ENCODE data around the gene ADNP. TPM values are rescaled to one million over a fixed set of nuclear protein-coding genes. Genes with fewer than 3 reads are reported as not detected.

The ADNP gene
- total and polyA plus RNA-seq, 2 of the 13 experiments (the other 11 are each of a cell fraction or from before 2014, with no cell fraction given), result 21.0 to 21.5 TPM

DNA sequence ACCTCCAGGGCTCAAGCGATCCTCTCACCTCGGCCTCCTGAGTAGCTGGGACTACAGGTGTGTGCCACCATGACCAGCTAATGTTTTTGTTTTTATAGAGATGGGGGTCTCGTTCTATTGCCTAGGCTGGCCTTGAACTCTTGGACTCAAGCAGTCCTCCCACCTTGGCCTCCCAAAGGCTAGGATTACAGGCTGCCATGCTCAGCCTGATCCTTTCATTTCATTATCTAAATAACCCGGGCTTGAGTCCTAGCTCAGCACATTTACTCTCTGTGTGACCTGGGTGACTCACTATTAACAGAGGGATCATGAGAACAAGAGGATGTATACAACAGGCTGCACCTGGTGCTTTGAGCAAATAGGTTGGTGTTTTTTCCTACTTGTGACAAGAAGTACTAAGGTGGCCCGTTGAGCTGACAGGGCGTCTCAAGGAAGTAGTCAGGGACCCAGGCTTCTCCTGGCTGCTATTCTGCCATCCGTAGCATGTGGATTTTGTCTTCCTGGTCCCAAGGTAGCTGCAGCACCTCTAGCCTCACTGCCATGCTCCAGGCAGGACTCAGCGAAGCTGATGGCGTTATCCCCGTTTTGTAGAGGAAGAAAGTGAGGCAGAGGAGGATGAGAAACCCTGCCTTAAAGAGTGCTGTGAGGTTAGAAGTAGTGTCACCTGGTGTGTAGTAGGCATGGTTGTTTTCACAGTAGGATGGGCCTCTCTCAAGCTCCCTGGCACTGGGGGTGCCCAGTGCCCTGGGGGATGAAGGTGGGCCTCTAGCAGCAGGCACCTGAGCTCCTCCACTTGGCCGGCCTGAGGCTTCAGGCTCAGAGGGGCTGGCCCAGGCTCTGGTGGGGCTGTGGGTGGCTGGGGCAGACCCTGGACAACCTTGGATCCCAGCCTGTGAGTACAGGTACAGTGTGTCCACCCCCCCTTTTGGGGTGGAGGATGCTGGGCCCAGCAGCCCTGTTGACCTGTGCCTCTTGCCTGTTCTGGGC, 62.4 kb downstream of the ADNP start (continued):
- TF ChIP-seq FOSL1 (CRISPR knock-in tag; IDR thresholded peaks at IDR 0.05; ENCODE audit: borderline replicate concordance), result peak; percentile 35; the same call in 1 of the 2 replicates
- 0 out of 2 replicates have a peak, but pooled peaks have one; percentile 46 for TF ChIP-seq TRIM24 (CRISPR knock-in tag; IDR thresholded peaks at IDR 0.05)
- no peak for TF ChIP-seq HOXA7 (CRISPR knock-in tag; IDR thresholded peaks at IDR 0.05)
- TF ChIP-seq, protein P1, sequence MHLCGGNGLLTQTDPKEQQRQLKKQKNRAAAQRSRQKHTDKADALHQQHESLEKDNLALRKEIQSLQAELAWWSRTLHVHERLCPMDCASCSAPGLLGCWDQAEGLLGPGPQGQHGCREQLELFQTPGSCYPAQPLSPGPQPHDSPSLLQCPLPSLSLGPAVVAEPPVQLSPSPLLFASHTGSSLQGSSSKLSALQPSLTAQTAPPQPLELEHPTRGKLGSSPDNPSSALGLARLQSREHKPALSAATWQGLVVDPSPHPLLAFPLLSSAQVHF (CRISPR knock-in tag; IDR thresholded peaks at IDR 0.05), result no peak
- no peak for TF ChIP-seq SIN3B (IDR thresholded peaks at IDR 0.05; ENCODE audit: low read length)
- peak; percentile 10; the same call in 1 of the 2 replicates for TF ChIP-seq IRF2 (CRISPR knock-in tag; IDR thresholded peaks at IDR 0.05)
- TF ChIP-seq MAFK (conservative IDR thresholded peaks at IDR 0.05 in 1 of 2, IDR thresholded peaks at IDR 0.05 in 1 of 2; ENCODE audit: low read length in 2 of 2), result peak; percentile 78 to 83
- no peak for TF ChIP-seq SIX1 (CRISPR knock-in tag; IDR thresholded peaks at IDR 0.05; ENCODE audit: borderline replicate concordance)
- TF ChIP-seq KDM3A (CRISPR knock-in tag; IDR thresholded peaks at IDR 0.05; ENCODE audit: low read depth), result no peak
- no peak for TF ChIP-seq ZNF792 (CRISPR knock-in tag; IDR thresholded peaks at IDR 0.05)
- no peak for TF ChIP-seq ZNF329 (CRISPR knock-in tag; IDR thresholded peaks at IDR 0.05; ENCODE audit: low read depth)
- no peak for TF ChIP-seq SIN3A (IDR thresholded peaks at IDR 0.05; ENCODE audit: borderline replicate concordance, low read depth, low read length)
- no peak for TF ChIP-seq FLYWCH1 (CRISPR knock-in tag; IDR thresholded peaks at IDR 0.05)
- TF ChIP-seq RFXANK (CRISPR knock-in tag; IDR thresholded peaks at IDR 0.05), result no peak
- peak; percentile 46; the same call in 1 of the 2 replicates for TF ChIP-seq ZNF430 (CRISPR knock-in tag; IDR thresholded peaks at IDR 0.05)
- no peak for TF ChIP-seq ZNF883 (CRISPR knock-in tag; IDR thresholded peaks at IDR 0.05; ENCODE audit: not compliant biosample characterization)
- TF ChIP-seq RORA (CRISPR knock-in tag; IDR thresholded peaks at IDR 0.05), result no peak
- TF ChIP-seq, protein P2, sequence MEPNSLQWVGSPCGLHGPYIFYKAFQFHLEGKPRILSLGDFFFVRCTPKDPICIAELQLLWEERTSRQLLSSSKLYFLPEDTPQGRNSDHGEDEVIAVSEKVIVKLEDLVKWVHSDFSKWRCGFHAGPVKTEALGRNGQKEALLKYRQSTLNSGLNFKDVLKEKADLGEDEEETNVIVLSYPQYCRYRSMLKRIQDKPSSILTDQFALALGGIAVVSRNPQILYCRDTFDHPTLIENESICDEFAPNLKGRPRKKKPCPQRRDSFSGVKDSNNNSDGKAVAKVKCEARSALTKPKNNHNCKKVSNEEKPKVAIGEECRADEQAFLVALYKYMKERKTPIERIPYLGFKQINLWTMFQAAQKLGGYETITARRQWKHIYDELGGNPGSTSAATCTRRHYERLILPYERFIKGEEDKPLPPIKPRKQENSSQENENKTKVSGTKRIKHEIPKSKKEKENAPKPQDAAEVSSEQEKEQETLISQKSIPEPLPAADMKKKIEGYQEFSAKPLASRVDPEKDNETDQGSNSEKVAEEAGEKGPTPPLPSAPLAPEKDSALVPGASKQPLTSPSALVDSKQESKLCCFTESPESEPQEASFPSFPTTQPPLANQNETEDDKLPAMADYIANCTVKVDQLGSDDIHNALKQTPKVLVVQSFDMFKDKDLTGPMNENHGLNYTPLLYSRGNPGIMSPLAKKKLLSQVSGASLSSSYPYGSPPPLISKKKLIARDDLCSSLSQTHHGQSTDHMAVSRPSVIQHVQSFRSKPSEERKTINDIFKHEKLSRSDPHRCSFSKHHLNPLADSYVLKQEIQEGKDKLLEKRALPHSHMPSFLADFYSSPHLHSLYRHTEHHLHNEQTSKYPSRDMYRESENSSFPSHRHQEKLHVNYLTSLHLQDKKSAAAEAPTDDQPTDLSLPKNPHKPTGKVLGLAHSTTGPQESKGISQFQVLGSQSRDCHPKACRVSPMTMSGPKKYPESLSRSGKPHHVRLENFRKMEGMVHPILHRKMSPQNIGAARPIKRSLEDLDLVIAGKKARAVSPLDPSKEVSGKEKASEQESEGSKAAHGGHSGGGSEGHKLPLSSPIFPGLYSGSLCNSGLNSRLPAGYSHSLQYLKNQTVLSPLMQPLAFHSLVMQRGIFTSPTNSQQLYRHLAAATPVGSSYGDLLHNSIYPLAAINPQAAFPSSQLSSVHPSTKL (CRISPR knock-in tag; IDR thresholded peaks at IDR 0.05), result no peak
- TF ChIP-seq KAT2B (IDR thresholded peaks at IDR 0.05; ENCODE audit: borderline replicate concordance, low read depth, low read length), result no peak
- TF ChIP-seq ZC3H13 (CRISPR knock-in tag; IDR thresholded peaks at IDR 0.05), result no peak
- peak; percentile 32; the same call in 1 of the 2 replicates for TF ChIP-seq TBX2 (CRISPR knock-in tag; IDR thresholded peaks at IDR 0.05; ENCODE audit: borderline replicate concordance)
- TF ChIP-seq ZNF326 (CRISPR knock-in tag; IDR thresholded peaks at IDR 0.05; ENCODE audit: borderline replicate concordance), result no peak
- TF ChIP-seq HNRNPH1 (optimal IDR thresholded peaks at IDR 0.05; ENCODE audit: low read depth, low read length), result no peak
- TF ChIP-seq SCMH1 (CRISPR knock-in tag; IDR thresholded peaks at IDR 0.05; ENCODE audit: borderline replicate concordance), result no peak
- TF ChIP-seq, protein P3, sequence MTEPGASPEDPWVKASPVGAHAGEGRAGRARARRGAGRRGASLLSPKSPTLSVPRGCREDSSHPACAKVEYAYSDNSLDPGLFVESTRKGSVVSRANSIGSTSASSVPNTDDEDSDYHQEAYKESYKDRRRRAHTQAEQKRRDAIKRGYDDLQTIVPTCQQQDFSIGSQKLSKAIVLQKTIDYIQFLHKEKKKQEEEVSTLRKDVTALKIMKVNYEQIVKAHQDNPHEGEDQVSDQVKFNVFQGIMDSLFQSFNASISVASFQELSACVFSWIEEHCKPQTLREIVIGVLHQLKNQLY (CRISPR knock-in tag; IDR thresholded peaks at IDR 0.05), result no peak
- no peak for TF ChIP-seq MLLT10 (CRISPR knock-in tag; IDR thresholded peaks at IDR 0.05)
- no peak for TF ChIP-seq ISX (CRISPR knock-in tag; conservative IDR thresholded peaks at IDR 0.05)

Measured in HepG2 (cell line).